ENCODE results near the gene MTHFD1L. TPM values are rescaled to one million over a fixed set of nuclear protein-coding genes. Genes with fewer than 3 reads are reported as not detected.
A peak's percentile ranks its signal among the peaks of the same experiment; 100 is the strongest.

Gene MTHFD1L
- total and polyA plus RNA-seq, 2 of the 4 experiments (the other 2 are of a cell fraction) = 43.5 to 53.2 TPM

DNA sequence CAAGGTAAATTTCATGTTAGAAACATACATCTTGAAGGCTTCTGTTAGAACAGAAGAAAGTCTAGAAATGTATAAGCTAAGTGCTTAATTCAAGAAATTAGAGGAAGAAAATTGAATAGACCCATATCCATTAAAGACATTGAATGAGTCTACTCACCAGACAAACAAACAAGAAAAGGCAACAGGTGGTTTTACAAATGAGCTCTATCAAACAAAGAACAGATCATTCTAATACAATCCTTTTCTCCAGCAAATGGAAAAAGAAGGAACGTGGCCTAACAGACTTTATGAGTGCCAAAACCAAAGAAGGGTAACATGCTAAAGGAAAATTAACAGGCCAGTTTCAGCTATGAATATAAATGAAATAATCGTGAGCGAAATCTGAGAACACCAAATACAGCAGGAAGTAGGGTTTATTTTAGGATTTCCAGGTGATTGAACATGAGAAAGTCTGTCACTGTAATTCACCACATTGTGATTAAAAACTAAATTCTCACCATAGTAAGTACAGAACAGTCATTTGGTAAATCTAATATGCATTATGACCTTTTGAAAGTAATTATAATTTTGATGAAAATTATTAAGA, 22.6 kb downstream of the MTHFD1L start:
- no TSS peak for BruUV-seq (replicated peaks)
- no CpG with 5 or more reads among the region's 3 CpGs for WGBS, 2 experiments (ENCODE audit: extremely low coverage in 2 of 2, insufficient read length in 1 of 2)
- ChIA-PET POLR2A (ENCODE audit: unreplicated experiment) (no interaction called here), CTCF (no interaction called here)
- no peak overlapping the region for H3K4ac ChIP-seq (ENCODE audit: low read depth, low read length)
- peak overlapping the region; percentile 63 for H2BK5ac ChIP-seq (ENCODE audit: low read depth, low read length, poor library complexity, severe bottlenecking)
- dilution Hi-C loops (cut with HindIII; ENCODE audit: low sequenced_read_pairs, unreplicated experiment) (no loop called here), intact Hi-C loops (cut with micrococcal nuclease) (no loop called here), in situ Hi-C loops (cut with MboI; ENCODE audit: low sequenced_read_pairs) (no loop called here)
- H3K9ac ChIP-seq (ENCODE audit: low read depth, low read length) = no peak overlapping the region
- H3K9me3 ChIP-seq (ENCODE audit: control insufficient read depth, insufficient read depth, low read length) = no peaks in the 10 kb centered on the region
- no peak overlapping the region for H2BK120ac ChIP-seq (ENCODE audit: low read depth, low read length)
- no peak overlapping the region for H4K91ac ChIP-seq (ENCODE audit: insufficient read depth, low read depth, low read length)
- peak overlapping the region; percentile 29; the same call in 1 of the 2 replicates for H3K27ac ChIP-seq (ENCODE audit: insufficient read depth, low read length)
- no peak overlapping the region for H4K5ac ChIP-seq (ENCODE audit: low read depth, low read length)
- H3K4me1 ChIP-seq (ENCODE audit: control insufficient read depth, insufficient read depth, low read length) = peaks cover 16% of the 10 kb centered on the region
- no peak overlapping the region for H2AK9ac ChIP-seq (replicated peaks; ENCODE audit: low read depth, low read length, poor library complexity)
- no peak for TF ChIP-seq CHD1 (IDR thresholded peaks at IDR 0.05; ENCODE audit: low read depth, low read length)
- no peak for TF ChIP-seq NFE2L2 (IDR thresholded peaks at IDR 0.05; ENCODE audit: low read depth, low read length)
- TF ChIP-seq, protein P1, sequence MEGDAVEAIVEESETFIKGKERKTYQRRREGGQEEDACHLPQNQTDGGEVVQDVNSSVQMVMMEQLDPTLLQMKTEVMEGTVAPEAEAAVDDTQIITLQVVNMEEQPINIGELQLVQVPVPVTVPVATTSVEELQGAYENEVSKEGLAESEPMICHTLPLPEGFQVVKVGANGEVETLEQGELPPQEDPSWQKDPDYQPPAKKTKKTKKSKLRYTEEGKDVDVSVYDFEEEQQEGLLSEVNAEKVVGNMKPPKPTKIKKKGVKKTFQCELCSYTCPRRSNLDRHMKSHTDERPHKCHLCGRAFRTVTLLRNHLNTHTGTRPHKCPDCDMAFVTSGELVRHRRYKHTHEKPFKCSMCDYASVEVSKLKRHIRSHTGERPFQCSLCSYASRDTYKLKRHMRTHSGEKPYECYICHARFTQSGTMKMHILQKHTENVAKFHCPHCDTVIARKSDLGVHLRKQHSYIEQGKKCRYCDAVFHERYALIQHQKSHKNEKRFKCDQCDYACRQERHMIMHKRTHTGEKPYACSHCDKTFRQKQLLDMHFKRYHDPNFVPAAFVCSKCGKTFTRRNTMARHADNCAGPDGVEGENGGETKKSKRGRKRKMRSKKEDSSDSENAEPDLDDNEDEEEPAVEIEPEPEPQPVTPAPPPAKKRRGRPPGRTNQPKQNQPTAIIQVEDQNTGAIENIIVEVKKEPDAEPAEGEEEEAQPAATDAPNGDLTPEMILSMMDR (conservative IDR thresholded peaks at IDR 0.05; ENCODE audit: low read depth, low read length) = no peak
- TF ChIP-seq MXI1 (IDR thresholded peaks at IDR 0.05; ENCODE audit: borderline replicate concordance, low read depth, low read length) = no peak
- TF ChIP-seq MAFK (IDR thresholded peaks at IDR 0.05; ENCODE audit: low read depth, low read length) = no peak
- TF ChIP-seq MAZ (IDR thresholded peaks at IDR 0.05; ENCODE audit: borderline replicate concordance, low read depth, low read length) = no peak
- no peak for TF ChIP-seq RAD21 (IDR thresholded peaks at IDR 0.05; ENCODE audit: low read length)
- no peak for TF ChIP-seq SMC3 (IDR thresholded peaks at IDR 0.05; ENCODE audit: low read depth, low read length)
- TF ChIP-seq, protein P2, sequence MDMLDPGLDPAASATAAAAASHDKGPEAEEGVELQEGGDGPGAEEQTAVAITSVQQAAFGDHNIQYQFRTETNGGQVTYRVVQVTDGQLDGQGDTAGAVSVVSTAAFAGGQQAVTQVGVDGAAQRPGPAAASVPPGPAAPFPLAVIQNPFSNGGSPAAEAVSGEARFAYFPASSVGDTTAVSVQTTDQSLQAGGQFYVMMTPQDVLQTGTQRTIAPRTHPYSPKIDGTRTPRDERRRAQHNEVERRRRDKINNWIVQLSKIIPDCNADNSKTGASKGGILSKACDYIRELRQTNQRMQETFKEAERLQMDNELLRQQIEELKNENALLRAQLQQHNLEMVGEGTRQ (IDR thresholded peaks at IDR 0.05; ENCODE audit: low read depth, low read length) = no peak
- no peak for TF ChIP-seq BHLHE40 (IDR thresholded peaks at IDR 0.05; ENCODE audit: low read depth, low read length)
- no peak for TF ChIP-seq CEBPB (IDR thresholded peaks at IDR 0.05; ENCODE audit: low read depth, low read length)
- TF ChIP-seq POLR2A (IDR thresholded peaks at IDR 0.05; ENCODE audit: low read depth, low read length) = no peak
- no peak for TF ChIP-seq FOS (IDR thresholded peaks at IDR 0.05; ENCODE audit: low read depth, low read length)
- TF ChIP-seq ELK1 (IDR thresholded peaks at IDR 0.05; ENCODE audit: borderline replicate concordance, low read depth, low read length) = no peak
- no peak for TF ChIP-seq RFX5 (IDR thresholded peaks at IDR 0.05; ENCODE audit: low read depth, low read length)
- no peak overlapping the region for H4K8ac ChIP-seq (ENCODE audit: low read depth in 2 of 2, low read length in 2 of 2)
- no peaks in the 10 kb centered on the region for H3K27me3 ChIP-seq (ENCODE audit: control insufficient read depth, insufficient read depth, low read length)
- no peak overlapping the region for H2BK20ac ChIP-seq (ENCODE audit: low read depth, low read length)
- H3K23ac ChIP-seq (ENCODE audit: low read depth, low read length) = no peak overlapping the region
- no peak overlapping the region for H3K4me2 ChIP-seq (ENCODE audit: low read depth, low read length)
- no peak overlapping the region for H2AK5ac ChIP-seq (ENCODE audit: low read depth, low read length)
- no peak overlapping the region for H3K4me3 ChIP-seq (ENCODE audit: insufficient read depth, low read depth, low read length)
- DNase-seq (no peak), ATAC-seq (ENCODE audit: low read depth) (no peak)
- H3K18ac ChIP-seq (ENCODE audit: low read depth, low read length) = no peak overlapping the region
- peaks cover 8% of the 10 kb centered on the region; the same call in 1 of the 2 replicates for H3K9me1 ChIP-seq (ENCODE audit: insufficient read depth, low read length)
- peaks cover 30 to 44% of the 10 kb centered on the region in 2 experiments for H3K79me1 ChIP-seq (ENCODE audit: low read depth in 1 of 2, low read length in 2 of 2)
- peaks cover 7% of the 10 kb centered on the region; the same call in 1 of the 2 replicates for H4K20me1 ChIP-seq (ENCODE audit: insufficient read depth, low read length)
- H2BK15ac ChIP-seq (ENCODE audit: low read depth, low read length) = no peak overlapping the region
- H2AFZ ChIP-seq (replicated peaks; ENCODE audit: low read length, poor library complexity) = no peak overlapping the region
- H3K56ac ChIP-seq (ENCODE audit: extremely low read depth, insufficient read depth, low read length) = no peak overlapping the region
- no peak overlapping the region for H3K14ac ChIP-seq (replicated peaks; ENCODE audit: low read depth, low read length)
- H3K36me3 ChIP-seq (ENCODE audit: control insufficient read depth, insufficient read depth, low read length) = peaks cover 58% of the 10 kb centered on the region
